HTERT RPE-1 (cell line): ENCODE measurements around the gene NOCT.
"Not testable (repeated sequence)": the region's sequence is repeated elsewhere in the genome, so short reads cannot be mapped to it uniquely, and the experiment has no call there.

Experiments used
- in situ Hi-C: fragments of 300-500 bp; cut with MboI; formaldehyde crosslinking; loops from 4 replicates; pipeline ENCODE4 v1.14.3; 2020; ENCODE audit warnings: low sequenced_read_pairs

The NOCT gene, protein sequence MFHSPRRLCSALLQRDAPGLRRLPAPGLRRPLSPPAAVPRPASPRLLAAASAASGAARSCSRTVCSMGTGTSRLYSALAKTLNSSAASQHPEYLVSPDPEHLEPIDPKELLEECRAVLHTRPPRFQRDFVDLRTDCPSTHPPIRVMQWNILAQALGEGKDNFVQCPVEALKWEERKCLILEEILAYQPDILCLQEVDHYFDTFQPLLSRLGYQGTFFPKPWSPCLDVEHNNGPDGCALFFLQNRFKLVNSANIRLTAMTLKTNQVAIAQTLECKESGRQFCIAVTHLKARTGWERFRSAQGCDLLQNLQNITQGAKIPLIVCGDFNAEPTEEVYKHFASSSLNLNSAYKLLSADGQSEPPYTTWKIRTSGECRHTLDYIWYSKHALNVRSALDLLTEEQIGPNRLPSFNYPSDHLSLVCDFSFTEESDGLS

DNA sequence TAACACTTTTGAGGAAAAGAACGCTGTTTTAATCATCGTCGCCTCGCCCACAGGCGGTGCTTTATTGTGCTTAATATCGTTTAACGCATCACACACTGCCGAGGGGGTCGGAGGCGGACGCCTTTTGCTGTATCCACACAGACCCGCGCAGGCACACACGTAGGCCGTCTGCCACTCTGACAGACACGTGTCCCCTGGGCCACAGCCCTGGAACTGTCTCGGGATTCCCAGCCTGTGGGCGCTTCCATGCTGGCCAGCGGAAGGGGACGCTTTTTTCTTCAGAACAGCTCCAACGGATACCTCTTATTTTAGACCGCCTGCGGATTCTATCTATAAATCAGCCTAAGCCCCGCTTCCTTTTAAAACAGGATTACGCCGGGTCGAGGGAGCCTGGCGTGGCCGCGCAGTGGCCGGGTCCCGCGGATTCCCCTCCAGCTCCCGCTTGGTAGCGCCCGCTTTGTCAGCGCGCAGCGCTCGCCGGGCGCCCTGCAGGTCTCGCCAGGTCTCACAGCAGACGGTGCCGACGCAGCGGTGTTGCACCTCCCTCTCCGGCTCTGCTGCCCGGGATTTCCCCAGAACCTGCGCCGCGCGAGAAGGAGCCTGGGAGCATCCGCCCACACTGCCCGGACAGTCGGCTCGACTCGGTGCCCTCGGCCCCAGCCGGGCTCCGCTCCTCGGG lies at the start of gene NOCT:
TSS of gene NOCT (plus strand) at position 513 of the 679 bp plus-strand sequence. CDS start 201 bp downstream, outside the sequence.
- in situ Hi-C loops, result no loop called here

DNA sequence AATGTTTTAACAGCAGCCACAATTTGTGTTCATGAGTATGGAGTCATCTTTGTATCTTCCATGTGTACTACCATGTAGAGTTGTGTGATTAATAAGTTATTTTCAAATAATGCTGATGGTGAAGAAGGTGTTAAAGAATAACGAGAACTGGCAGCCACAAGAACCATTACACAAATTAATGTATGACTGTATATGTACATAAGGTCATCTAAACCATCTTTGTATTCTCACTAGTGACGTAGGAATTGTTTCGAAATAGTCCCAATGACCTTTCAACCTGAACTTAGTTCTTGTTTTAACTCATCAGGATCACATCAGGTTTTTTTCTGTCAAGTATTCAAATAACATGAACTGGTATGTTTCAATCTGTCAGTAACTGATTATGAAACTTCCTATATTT lies 48.3 kb upstream of the NOCT start:
- in situ Hi-C loops, result no loop called here

DNA sequence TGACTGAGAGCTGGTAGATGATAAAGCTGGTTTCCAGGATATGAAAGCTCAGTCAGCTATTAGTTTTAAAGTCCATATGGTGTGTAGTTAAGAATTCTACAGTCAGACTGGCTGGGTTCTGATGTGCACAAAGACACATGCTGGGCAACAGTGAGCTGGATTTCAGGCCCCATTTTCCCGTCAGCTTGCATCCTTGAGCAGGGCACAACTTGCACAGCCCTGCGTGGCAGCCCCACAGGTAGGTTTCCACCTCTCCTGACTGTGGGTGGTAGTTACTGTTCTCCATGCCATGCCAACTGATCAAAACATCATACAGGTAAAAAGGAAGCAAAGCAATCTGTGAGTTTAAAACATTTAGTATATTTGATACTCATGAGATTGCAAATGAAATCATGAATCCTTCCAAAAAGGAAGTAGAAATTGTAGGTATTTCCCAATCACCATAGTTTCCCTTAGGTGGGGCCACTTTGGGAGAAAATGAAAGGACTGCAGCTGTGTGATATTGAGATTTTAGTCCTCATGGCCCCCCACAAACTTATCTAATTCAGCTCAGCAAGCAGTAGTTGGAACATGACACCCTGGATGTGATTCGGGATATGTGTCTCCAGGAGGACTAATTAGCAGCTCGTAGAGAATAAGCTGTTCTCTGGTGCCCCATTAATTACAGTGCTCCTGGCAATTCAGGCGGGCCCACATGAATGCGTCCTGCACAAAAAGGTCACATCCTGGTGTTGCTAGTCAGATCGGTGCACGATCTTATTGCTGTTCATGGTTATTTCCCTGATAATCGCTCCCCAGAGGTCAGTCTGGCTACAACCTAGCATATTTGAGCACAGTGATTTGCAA lies 42.4 kb upstream of the NOCT start:
- in situ Hi-C loops, result no loop called here

DNA sequence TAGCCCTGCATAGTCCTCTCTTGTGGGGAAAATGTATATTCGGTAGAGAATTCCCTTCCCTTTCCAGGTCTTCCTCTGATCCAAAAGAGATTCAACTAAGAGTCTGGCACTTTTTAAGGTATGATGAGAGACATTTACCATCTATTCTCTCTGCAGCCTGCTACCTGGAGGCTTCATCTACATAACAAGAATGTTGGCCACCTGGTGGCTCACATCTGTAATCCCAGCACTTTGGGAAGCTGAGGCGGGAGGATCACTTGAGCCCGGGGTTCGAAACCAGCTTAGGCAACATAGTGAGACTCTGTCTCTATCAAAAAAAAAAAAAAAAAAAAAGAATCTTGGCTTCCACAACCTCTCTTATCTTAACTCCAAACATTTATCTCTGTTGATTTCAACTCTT lies 40.4 kb upstream of the NOCT start:
- in situ Hi-C loops, result no loop called here

DNA sequence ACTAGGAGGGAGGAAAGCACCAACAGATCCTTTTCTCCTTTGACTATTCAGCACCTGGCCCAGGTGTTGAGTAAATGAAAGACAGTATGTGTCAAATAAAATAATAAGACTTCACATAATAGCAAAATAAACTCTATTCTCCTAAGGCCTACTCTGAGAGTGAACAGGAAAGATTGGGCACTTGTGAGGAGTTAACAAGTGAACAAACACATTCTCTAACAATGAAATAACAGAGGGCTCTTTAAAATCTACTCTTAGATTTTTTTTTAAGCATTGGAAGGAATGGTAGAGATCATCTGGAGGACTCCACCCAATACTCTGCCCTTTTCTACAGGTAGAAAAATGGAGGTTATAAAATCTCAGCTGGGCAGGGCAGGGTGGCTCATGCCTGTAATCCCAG lies 39.1 kb upstream of the NOCT start:
- in situ Hi-C loops, result no loop called here

DNA sequence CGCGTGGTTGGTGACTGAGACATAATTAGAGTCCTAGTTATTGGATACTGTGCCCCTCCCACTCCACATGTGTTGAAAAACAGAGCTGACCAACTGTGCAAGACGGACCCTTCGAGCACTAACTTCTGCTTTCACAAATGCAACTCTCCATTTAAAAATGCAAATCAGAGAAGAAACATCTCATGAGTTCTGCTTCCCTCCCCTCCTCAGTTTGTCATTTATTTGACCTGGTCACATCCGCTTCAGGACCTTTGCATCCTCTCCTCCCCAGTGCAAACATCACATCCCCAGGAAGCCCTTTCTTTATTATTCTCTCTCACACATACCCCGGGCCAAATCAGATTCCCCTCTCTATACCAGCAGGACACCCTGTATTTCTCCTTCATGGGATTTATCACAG lies 38.1 kb upstream of the NOCT start:
- in situ Hi-C loops, result no loop called here

DNA sequence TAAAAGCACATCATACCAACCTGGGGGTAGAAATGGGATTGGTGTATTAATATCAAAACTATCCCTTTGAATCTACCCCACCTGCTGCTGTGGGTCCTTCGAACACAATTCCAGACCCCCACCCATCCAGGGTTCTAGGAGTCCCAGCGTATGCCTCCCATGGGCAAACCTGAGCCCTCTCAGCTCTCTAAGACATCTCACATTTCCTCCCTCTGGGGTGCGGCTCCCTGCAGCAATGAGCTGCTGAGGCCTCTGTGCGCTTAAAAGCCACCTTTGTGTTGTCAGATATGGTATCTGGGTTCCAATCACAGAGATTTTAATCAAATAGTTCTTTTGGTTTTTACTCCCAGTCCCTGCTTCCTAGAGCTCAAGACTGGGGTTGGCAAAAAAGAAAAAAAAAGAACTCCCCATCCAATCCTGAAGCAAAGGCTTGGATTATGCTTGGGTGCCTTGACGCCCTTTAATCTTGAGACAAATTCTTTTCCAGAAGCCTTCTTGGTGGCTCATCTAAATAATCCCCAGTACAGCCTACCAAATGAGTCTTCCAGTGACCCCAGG lies 37.5 kb upstream of the NOCT start:
- in situ Hi-C loops, result no loop called here

DNA sequence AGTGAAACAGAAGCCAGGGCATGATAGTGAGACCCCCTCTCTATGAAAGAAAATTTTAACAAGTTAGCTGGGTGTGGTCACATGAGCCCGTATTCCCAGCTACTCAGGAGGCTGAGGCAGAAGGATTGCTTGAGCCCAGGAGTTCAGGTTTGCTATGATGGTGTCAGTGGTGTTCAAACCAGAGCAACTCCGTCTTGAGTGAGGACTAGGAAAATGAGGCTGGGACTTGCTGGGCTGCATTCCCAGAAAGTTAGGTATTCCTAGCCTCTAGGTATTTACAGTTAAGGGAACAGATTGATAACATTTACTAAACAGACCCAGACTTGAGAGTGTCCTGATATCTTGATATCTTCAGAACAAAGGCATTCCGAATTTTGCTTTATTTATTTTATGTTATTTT lies 37.0 kb upstream of the NOCT start:
- in situ Hi-C loops, result no loop called here

DNA sequence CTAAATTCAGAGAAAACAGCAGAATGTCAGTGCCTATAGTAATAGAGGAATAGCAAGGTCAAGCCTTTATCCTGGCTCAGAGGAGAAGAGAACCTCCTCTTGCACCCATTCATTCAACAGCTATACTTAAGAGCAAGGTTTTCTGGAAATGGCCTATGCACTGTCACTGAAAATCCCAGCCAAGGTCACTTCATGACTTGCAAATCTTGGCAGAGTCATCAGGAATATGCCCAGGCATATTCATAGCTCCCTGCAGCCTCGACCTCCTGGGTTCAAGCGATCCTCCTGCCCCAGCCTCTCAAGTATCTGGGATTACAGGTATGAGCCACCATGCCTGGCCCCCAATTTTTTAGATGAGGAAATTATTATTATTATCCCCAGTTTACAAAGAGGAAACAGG lies 35.8 kb upstream of the NOCT start:
- in situ Hi-C loops, result no loop called here

DNA sequence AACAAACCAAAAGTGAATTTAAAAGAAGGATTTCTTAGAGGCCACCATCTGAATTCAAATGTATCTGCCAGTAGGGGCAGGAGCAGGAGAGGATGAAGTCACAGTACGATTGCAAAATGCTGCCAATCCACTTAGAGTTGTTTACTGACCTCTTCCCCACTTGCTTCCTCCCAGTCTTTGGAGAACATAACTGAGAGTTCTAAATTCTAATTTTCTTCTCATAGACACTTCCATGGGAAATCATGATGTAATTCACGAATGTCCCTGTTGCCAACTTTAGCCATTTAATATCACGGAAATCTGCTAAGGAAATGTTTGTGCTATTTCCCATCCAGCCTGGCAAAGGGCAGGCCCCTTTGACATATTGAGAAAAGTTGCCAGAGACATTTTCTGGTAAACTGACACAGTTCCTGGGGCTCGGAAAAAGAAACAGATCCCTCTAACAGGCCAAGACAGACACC lies 33.6 kb upstream of the NOCT start:
- in situ Hi-C loops, result no loop called here

DNA sequence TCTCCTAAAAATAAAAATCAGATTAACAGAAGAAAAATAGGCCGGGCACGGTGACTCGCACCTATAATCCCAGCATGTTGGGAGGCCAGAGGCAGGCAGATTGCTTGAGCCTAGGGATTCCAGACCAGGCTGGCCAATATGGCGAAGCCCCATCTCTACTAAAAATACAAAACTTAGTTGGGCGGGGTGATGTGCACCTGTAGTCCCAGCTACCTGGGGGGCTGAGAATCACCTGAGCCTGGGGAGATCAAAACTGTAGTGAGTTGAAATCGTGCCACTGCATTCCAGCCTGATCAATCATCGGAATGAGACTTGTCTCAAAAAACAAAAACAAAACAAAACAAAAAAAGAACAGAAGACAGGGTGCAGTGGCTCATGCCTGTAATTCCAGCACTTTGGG lies 32.8 kb upstream of the NOCT start:
- in situ Hi-C loops, result no loop called here

DNA sequence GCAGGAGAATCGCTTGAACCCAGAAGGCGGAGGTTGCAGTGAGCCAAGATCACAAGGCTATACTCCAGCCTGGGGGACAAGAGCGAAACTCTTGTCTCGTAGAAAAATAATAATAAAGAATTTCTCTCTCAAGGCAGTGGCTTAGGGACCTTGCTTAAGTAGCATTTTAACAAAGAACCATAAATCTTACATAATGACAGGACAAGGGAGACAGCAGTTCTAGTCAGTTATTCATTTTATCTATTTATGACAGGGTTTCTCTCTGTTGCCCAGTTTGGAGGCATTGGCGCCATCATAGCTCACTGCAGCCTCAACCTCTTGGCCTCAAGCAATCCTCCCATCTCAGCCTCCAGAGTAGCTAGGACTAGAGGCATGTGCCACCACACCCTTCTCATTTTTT lies 31.9 kb upstream of the NOCT start:
- in situ Hi-C loops, result no loop called here

DNA sequence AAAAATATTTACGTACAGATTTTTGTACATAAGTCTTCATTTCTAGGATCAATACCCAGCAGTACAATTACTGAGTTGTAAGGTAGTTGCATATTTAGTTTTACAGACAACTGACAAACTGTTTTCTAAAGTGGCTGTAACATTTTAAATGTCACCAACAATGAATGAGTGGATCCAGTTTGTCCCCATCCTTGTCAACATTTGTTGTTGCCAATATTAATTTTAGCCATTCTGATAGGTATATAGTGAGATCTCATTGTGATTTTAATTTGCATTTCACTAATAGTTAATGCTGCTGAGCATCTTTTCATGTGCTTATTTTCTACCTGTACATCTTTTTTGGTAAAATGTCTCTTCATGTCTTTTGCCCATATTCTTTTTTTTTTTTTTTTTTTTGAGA lies 30.9 kb upstream of the NOCT start:
- in situ Hi-C loops, result no loop called here

DNA sequence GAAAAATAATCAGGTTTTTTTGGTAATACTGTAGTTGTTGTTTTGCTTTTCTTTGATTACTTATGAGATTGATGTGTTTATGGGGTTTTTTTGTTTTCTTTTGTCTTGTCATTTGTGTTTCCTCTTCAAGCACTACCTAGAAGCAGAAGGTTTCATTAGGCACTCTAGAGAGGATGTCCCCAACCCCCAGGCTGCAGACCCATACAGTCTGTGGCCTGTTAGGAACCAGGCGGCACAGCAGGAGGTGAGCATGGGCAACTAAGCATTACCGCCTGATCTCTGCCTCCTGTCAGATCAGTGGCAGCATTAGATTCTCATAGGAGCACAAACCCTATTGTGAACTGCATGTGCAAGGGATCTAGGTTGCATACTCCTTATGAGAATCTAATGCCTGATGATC lies 22.9 kb upstream of the NOCT start:
- in situ Hi-C loops, result no loop called here

DNA sequence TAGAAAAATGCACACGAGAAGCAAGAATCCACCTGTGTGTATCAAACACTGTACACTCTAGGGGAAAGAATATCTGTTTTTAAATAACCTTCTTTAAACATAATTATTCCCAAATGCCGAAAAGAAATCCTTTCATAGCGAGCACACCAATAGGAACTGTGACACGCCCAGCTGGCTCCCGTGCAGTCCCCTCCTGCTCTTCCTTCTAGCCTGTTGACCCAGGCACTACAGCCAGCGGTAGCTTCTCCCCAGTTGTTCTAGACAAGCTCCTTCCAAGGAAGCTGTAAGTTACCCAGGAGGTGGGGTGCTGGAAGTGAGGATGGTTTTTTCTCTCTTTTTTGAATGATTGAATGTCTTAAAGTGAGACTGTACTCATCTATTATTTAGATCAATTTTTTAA lies 19.5 kb upstream of the NOCT start:
- in situ Hi-C loops, result no loop called here

DNA sequence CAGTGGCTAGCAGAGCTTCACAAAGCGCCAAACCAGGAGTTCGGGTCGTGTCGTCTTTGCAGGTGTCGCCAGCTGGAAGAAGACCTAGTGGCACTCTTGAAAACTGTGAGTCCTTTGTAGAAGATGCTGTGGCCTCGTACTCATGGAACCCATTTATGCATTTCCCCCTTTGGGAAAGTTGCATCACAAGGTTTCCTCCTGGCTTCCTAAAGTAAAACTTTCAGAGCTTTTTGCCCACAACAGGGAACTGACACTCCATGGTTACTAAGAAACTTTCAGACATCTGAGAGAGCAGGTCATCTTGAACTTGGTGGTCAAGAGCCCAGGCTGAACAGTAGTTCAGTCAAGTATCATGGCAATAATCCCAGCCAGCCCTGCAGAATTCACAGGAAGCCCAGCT lies 15.9 kb upstream of the NOCT start:
- in situ Hi-C loops, result no loop called here

DNA sequence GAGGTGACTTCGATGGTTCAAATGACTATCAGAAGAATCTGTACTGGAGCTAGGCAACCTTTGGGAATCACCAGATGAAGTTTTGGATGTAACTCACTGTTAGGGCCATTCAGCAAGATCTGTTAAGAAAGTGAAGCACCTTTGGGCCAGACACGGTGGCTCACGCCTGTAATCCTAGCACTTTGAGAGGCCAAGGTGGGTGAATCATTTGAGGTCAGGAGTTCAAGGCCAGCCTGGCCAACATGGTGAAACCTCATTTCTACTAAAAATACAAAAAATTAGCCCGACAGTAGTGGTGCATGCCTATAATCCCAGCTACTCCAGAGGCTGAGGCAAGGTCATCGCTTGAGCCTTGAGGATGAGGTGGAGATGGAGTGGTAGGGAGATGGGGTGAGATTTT lies 15.4 kb upstream of the NOCT start:
- in situ Hi-C loops, result not testable (repeated sequence)

DNA sequence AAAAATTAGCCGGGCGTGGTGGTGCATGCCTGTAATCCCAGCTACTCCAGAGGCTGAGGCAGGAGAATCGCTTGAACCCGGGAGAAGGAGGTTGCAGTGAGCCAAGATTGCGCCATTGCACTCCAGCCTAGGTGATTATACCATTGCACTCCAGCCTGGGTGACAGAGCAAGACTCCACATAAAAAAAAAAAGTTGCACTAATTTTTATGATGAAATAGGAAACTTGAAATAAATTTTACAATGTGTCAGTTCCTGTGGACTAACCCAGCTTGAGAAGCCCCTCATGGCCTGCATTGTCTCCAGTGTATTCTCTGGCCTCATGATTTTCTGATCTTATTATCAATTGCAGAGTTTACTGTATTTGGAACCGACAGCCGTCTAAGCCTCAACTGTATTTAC lies 14.2 kb upstream of the NOCT start:
- in situ Hi-C loops, result not testable (repeated sequence)

DNA sequence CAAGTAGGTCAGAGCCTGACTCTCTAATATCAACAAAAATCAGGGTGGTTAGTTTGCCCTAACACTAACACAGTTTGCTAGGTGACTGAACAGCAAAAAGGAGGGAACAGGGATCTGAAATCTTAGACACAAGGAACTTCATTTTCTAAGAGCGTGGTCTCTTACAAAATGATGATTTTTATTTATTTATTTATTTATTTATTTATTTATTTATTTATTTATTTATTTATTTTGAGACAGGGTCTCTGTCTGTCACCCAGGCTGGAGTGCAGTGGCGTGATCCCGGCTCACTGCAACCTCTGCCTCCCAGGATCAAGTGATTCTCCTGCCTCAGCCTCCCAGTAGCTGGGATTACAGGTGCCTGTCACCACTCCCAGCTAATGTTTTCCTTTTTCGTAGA lies 11.9 kb upstream of the NOCT start:
- in situ Hi-C loops, result not testable (repeated sequence)

DNA sequence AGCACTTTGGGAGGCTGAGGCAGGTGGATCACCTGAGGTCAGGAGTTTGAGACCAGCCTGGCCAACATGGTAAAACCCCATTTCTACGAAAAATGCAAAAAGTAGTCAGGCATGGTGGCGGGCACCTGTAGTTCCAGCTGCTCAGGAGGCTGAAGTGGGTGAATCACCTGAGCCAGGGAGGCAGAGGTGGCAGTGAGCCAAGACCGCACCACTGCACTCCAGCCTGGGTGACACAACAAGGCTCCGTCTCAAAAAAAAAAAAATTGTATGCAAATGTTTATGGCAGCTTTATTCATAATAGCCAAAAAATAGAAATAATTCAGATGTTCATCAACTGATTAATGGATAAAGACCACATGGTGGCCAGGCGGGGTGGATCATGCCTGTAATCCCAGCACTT lies 9.8 kb upstream of the NOCT start:
- in situ Hi-C loops, result no loop called here

DNA sequence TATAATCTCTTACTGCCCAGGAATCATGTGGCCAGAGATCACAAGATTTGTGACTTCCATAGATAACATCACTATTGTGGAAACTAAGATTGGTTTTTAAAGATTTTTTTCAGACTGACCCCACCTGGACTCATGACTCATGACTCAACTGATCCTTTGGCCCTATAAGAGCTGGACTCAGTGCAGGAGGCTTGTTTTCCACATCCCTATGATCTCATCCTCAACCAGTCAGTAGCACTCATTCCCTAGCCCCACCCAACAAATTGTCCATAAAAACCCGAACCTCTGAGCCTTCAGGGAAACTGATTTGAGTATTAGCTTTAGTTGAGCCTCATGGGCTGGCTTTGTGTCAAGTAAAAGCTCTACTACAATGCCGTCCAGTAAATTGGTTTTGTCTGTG lies 7.9 kb upstream of the NOCT start:
- in situ Hi-C loops, result no loop called here
